Activated naive CD8-positive, alpha-beta T cell (primary cell): ENCODE measurements around the gene LRRIQ4.

Experiments used
- H3K27ac Mint-ChIP-seq: one replicate; pipeline ENCODE4 v1.8.0; 2021; ENCODE audit warnings: mixed read lengths
- H3K27me3 Mint-ChIP-seq: one replicate; pipeline ENCODE4 v1.8.0; 2021; ENCODE audit warnings: mixed read lengths
- H3K36me3 Mint-ChIP-seq: one replicate; pipeline ENCODE4 v1.8.0; 2021; ENCODE audit warnings: mixed read lengths
- H3K4me1 Mint-ChIP-seq: one replicate; pipeline ENCODE4 v1.8.0; 2021; ENCODE audit warnings: low read depth, mixed read lengths
- H3K4me3 Mint-ChIP-seq: one replicate; pipeline ENCODE4 v1.8.0; 2021; ENCODE audit warnings: mild to moderate bottlenecking, mixed read lengths
- H3K9me3 Mint-ChIP-seq: one replicate; pipeline ENCODE4 v1.8.0; 2021; ENCODE audit warnings: low read depth, mixed read lengths

The LRRIQ4 gene

DNA sequence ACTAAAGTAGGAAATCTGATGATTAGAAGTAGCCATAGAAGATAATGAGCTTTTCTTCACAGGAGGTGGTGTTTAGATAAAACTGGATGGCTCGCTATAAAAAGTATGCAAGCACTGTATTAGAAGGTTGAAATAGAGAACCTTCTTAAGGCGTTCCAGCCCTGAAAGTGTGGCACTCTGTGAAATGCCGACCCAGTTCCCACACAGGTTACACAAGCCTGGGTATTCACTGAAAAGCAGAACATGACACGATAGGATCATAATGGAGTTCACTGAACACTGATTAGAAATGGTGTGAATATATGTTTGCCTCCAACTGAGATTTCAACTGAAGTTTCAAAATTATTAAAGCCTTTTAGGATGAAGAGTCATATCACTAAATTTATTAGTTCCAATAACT is 15.0 kb downstream of the LRRIQ4 start:
- Mint-ChIP-seq H3K9me3 (no peaks in the 10 kb centered on the region), H3K27me3 (no peaks in the 10 kb centered on the region), H3K4me3 (no peak overlapping the region), H3K27ac (no peak overlapping the region), H3K4me1 (peaks cover 3% of the 10 kb centered on the region), H3K36me3 (no peaks in the 10 kb centered on the region)

DNA sequence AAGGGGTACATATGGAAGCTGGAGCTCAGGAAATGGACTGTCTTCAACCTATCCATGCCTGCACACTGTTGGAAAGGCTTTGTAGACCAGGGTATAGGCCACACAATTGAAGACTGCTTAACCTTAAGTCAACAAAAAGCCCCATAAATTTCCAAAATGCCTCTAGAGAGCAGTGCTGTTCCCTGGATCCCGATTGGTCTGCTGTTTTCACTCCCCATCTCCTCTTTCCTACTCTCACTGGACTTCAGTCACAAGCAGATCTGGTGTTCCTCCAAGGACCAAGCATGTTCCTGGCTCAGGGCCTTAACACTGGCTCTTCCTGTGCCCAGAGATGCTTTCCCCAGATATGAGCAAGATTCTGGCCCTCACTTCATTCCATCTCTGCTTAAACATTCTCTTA is 22.9 kb downstream of the LRRIQ4 start:
- Mint-ChIP-seq H3K4me3 (no peak overlapping the region), H3K4me1 (no peaks in the 10 kb centered on the region), H3K36me3 (no peaks in the 10 kb centered on the region), H3K9me3 (no peaks in the 10 kb centered on the region), H3K27me3 (peaks cover 1% of the 10 kb centered on the region), H3K27ac (no peak overlapping the region)

DNA sequence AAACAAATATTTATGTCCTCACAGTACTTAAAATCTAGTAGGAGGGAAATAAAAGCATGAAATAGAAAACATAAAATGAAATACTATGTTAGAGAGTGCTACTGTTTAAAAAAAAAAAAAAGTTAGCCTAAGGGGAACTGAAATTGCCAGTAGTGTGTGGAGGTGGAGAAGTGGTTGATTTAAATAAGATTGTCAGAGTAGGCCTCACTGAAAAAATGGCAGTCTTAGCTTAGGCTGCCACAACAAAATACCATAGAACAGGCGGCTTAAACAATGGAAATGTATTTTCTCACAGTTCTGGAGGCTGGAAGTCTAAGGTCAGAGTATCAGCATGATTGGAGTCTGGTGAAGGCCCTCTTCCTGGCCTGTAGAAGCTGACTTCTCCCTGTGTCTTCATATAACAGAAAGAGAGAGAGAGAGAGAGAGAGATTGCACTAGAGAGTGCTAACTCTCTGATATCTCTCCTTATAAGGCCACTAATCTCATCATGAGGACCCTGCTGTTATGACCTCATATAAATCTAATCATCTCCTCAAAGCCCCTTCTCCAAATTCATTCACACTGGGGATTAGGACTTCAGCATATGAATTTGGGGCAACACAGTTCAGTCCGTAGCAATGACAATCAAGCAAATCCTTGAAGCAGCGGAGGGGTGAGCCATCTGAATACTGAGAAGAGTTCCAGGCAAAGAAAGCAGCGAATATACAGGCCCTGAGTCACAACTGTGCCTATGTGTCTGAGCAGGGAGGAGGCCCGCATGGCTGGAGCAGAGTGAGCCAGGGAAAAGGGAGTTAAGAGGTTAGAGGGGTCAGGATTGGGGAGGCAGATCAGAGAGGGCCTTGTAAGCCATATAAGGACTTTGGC is 23.6 kb downstream of the LRRIQ4 start:
- H3K4me3 Mint-ChIP-seq = no peak overlapping the region
- H3K27me3 Mint-ChIP-seq = peaks cover 3% of the 10 kb centered on the region
- H3K36me3 Mint-ChIP-seq = no peaks in the 10 kb centered on the region
- no peaks in the 10 kb centered on the region for H3K9me3 Mint-ChIP-seq
- no peaks in the 10 kb centered on the region for H3K4me1 Mint-ChIP-seq
- H3K27ac Mint-ChIP-seq = no peak overlapping the region

DNA sequence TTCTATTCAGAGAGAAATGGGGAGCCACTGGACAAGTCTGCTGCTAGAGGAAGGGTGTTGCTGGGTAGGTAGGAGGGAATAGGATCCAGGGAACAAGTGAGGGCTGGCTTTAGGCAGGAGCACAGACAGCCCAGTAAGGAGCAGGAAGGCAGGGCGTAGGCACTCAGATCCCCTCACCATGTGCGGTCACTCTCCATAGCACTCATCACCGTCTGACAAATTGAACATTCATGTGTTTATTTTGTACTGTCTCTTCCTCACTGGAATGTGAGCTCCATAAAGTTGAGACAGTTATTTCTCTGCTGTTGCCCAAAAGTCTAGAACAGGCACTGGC is 24.2 kb downstream of the LRRIQ4 start:
- Mint-ChIP-seq H3K36me3 (no peaks in the 10 kb centered on the region), H3K27me3 (peaks cover 3% of the 10 kb centered on the region), H3K4me1 (no peaks in the 10 kb centered on the region), H3K4me3 (no peak overlapping the region), H3K9me3 (no peaks in the 10 kb centered on the region), H3K27ac (no peak overlapping the region)

DNA sequence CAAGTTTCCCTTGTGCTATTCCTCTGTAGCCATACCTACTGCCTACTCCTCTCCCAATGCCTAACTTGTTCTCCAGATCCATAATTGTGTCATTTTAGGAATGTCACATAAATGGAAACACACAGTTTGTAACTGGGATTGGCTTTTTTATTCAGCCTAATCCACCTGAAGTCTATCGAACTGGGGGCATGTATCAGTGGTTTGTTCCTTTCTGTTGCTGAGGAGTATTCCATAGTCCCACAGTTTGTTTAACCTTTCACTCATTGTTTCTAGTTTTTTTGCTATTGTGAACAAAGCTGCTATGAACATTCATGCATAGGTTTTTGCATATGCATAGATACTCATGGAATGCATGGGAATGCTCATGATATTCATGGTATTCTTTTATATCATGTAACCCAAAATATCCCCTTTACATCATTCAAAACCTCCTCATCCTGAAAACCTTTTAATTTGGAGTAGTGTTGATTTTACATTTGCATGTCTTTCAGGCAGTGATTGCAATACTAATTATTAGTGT is 25.9 kb downstream of the LRRIQ4 start:
- Mint-ChIP-seq H3K4me3 (no peak overlapping the region), H3K4me1 (no peaks in the 10 kb centered on the region), H3K27ac (no peak overlapping the region), H3K27me3 (peaks cover 3% of the 10 kb centered on the region), H3K36me3 (no peaks in the 10 kb centered on the region), H3K9me3 (no peaks in the 10 kb centered on the region)

DNA sequence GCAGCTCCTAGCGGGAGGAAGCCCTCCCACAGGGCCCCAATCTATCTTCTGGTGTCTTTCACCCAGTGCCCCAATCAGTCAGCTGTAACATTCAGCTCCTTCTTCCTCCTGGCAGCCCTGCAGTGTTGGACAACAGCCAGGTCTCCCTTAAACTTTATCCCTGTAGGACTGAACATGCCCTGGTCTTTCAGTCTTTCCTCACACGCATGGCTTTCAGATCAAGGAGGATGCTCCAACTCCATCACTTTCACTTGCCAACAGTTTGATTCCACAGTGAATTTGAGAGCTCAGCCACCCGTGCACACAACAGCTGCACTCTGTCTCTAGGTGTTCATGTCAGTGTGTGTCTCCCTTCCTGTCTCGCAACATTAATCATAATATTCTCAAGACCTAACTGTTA is 28.5 kb downstream of the LRRIQ4 start:
- Mint-ChIP-seq H3K4me3 (no peak overlapping the region), H3K4me1 (no peaks in the 10 kb centered on the region), H3K9me3 (no peaks in the 10 kb centered on the region), H3K27me3 (peaks cover 3% of the 10 kb centered on the region), H3K27ac (no peak overlapping the region), H3K36me3 (no peaks in the 10 kb centered on the region)

DNA sequence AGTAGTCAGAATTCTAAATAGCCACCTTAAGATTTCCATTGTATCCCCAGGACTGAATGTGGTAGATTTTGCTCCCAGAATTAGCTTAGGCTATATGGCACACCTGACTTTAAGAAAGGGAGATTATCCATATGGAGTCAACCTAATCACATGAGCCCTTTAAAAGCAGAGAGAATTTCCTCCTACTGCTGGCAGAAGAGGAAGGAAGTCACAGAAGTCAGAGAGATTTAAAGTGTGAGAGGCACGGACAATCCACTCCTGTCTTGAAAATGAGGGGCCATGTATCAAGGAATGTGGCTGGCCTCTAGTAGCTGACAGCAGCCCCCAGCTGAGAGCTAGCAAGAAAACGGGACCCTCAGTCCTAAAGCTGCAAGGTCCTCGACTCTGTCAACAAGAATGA is 30.3 kb downstream of the LRRIQ4 start:
- H3K27me3 Mint-ChIP-seq = peaks cover 3% of the 10 kb centered on the region
- H3K4me3 Mint-ChIP-seq = no peak overlapping the region
- H3K9me3 Mint-ChIP-seq = no peaks in the 10 kb centered on the region
- no peaks in the 10 kb centered on the region for H3K36me3 Mint-ChIP-seq
- H3K4me1 Mint-ChIP-seq = no peaks in the 10 kb centered on the region
- H3K27ac Mint-ChIP-seq = no peak overlapping the region

DNA sequence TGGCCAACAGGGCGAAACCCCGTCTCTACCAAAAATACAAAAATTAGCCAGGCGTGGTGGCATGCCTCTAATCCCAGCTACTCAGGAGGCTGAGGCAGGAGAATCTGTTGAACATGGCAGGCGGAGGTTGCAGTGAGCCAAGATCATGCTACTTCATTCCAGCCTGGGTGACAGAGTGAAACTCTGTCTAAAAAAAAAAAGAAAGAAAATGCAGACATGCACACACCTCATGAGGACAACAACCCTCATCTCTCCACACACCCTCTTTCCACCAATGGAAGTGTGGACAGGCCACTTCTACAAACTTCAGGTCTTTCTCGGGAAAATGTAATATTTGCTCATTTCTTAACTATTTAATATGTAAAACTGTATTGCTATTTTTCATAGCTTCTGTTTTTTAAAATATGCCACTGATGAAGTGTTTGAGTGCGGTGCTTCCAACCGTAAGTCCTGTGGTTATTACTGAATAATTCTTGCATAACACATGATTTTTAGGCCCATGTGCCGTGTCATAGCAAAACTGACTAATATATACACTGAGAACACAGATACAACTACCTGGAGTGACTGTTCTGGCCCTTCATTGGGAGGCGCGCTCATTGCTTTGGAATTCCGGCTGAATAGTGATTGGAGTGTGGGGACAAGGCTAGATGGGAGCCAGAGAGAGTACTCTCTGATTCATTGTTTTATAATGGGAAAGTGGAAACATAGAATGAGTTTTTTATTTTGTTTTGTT is 34.0 kb downstream of the LRRIQ4 start:
- Mint-ChIP-seq H3K27me3 (no peaks in the 10 kb centered on the region), H3K27ac (no peak overlapping the region), H3K4me1 (no peaks in the 10 kb centered on the region), H3K4me3 (no peak overlapping the region), H3K9me3 (no peaks in the 10 kb centered on the region), H3K36me3 (no peaks in the 10 kb centered on the region)

DNA sequence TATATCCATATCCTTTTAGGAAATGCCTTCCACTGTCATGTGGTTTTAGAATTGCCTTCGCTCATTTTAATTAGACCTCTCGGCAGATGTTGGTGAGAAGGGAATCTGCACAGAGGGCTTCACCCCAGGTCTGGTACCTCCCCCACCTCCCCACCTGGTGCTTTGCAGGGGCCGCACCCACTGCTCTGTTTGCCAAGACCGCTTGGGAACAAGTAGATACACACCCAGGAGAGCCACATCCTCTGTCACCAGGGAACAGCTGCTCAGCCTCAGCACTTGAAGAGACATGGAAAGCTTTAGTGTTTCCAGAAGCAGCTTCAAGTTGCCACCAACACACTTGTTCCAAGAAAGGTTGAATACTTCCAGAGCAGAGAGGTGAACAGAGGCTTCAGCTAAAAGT is 35.2 kb downstream of the LRRIQ4 start:
- Mint-ChIP-seq H3K27ac (no peak overlapping the region), H3K4me1 (no peaks in the 10 kb centered on the region), H3K36me3 (no peaks in the 10 kb centered on the region), H3K4me3 (no peak overlapping the region), H3K27me3 (no peaks in the 10 kb centered on the region), H3K9me3 (no peaks in the 10 kb centered on the region)

DNA sequence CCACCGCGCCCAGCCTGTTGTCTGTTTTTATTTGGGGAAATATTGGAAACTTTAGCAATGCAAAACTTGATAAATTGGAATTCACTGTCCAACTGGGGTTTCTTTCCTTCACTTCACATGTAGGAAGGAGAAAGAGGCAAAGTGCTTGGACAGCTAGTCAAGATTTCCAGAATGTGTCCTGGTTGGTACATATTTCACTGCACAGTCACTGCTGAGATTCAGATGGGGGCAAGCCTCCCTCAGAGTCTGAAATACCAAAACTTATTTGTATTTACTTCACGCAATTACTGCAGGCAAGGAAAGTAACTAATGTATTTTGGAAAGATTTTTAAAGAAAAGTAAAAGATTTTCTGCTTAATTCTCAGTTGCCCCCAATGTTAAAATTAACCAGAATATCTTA is 36.1 kb downstream of the LRRIQ4 start:
- H3K9me3 Mint-ChIP-seq = no peaks in the 10 kb centered on the region
- H3K27me3 Mint-ChIP-seq = no peaks in the 10 kb centered on the region
- no peaks in the 10 kb centered on the region for H3K4me1 Mint-ChIP-seq
- no peak overlapping the region for H3K4me3 Mint-ChIP-seq
- H3K36me3 Mint-ChIP-seq = no peaks in the 10 kb centered on the region
- no peak overlapping the region for H3K27ac Mint-ChIP-seq

DNA sequence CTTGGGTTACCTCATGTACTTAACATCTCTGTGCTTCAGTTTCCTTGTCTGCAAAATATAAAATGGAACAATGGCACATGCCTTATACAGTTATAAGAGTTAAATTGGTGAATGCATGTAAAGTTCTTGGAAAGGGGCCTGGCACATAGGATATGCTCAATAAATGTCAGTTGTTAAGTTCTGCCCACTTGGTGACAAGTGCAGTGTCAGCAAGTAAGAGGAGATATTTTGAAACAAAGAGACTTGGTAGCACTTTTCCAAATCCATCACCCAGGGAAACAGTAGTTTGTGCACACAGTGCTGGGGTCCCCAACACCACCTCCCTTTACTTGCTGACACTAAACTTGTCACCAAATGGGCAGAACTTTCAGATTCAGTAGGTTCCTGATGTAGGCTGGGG is 37.9 kb downstream of the LRRIQ4 start:
- H3K9me3 Mint-ChIP-seq = no peaks in the 10 kb centered on the region
- H3K27me3 Mint-ChIP-seq = no peaks in the 10 kb centered on the region
- H3K36me3 Mint-ChIP-seq = no peaks in the 10 kb centered on the region
- no peak overlapping the region for H3K27ac Mint-ChIP-seq
- no peak overlapping the region for H3K4me3 Mint-ChIP-seq
- H3K4me1 Mint-ChIP-seq = no peaks in the 10 kb centered on the region

DNA sequence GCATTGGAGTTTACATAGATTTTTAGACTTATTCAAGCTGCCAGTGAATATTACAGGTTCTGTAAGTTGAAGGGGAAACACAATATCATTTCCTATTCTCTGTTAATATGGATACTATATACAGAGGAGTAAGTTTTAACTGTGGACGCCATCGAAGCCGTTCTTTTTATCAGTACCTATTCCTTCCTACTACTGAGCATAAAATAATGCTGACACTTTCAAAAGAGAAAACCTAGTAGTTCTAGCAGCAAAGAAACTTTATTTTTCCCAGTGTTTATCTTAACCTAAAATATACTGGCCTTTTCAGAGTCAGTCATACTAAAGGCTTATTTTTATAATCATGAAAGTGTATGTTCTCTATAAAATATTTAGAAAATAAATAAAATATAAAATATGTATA is 42.8 kb downstream of the LRRIQ4 start:
- Mint-ChIP-seq H3K4me3 (no peak overlapping the region), H3K27ac (no peak overlapping the region), H3K27me3 (peaks cover 3% of the 10 kb centered on the region), H3K9me3 (no peaks in the 10 kb centered on the region), H3K4me1 (no peaks in the 10 kb centered on the region), H3K36me3 (no peaks in the 10 kb centered on the region)

DNA sequence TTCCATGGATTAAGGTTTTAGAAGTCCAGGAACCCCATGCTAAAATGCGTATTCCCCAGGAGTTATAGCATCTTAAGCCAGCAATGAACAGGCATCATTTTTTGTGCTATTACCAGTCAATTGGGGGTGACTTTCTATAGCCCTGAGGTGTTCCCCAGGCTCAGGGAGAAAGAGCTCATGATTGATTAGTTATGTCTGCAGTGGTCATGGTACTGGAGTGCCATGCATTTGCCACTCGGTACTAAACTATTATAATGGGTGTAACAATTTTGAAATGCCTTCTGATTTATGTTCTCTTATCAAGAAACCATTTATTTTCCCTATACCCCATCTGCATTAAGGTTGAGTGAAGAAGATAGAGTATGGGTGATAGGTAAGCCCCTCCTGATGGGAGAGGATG is 45.1 kb downstream of the LRRIQ4 start:
- Mint-ChIP-seq H3K4me3 (no peak overlapping the region), H3K27ac (no peak overlapping the region), H3K36me3 (no peaks in the 10 kb centered on the region), H3K9me3 (no peaks in the 10 kb centered on the region), H3K4me1 (no peaks in the 10 kb centered on the region), H3K27me3 (peaks cover 3% of the 10 kb centered on the region)

DNA sequence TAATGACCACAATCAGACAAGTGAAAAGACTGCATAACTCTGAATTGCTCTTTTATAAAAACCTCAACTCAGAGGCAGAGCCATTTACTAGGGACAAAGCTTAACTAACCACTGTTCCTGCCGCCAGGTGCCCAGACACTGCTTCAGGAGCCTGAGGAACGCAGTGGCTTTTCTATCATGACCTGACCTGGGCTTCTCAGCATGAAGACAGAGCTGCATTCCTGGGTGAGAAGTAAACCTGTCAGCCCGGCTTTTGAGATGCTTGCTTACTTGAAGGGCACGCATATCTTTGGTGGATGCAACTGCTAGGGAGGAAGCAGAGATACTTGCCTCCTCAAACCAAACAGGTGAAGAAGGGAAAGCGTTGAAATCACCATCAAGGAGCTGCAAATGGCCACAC is 49.2 kb downstream of the LRRIQ4 start:
- peaks cover 2% of the 10 kb centered on the region for H3K27me3 Mint-ChIP-seq
- H3K9me3 Mint-ChIP-seq = no peaks in the 10 kb centered on the region
- H3K4me1 Mint-ChIP-seq = peaks cover 25% of the 10 kb centered on the region
- H3K27ac Mint-ChIP-seq = no peak overlapping the region
- H3K36me3 Mint-ChIP-seq = no peaks in the 10 kb centered on the region
- no peak overlapping the region for H3K4me3 Mint-ChIP-seq

DNA sequence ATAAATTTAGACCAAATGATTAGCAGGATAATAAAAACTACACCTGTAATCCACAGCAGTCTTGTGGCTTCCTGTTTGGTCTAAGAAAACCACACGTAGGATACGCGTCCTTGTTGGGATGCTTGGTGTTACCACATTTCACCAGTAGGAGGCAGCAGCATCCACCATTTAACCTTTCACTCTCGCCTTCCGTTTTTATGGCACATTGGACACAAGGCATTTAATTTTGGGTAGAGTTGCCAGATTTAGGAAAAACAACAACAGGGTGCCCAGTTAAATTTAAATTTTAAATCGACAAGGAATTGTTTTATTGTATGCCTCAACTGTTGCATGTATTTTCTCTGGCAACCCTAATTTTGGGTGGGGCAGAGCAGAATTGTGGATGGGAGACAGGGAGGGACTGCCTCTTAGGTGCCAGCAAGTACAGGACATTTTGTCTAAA is 50.8 kb downstream of the LRRIQ4 start:
- Mint-ChIP-seq H3K4me1 (peaks cover 25% of the 10 kb centered on the region), H3K27ac (no peak overlapping the region), H3K36me3 (no peaks in the 10 kb centered on the region), H3K4me3 (no peak overlapping the region), H3K27me3 (no peaks in the 10 kb centered on the region), H3K9me3 (no peaks in the 10 kb centered on the region)
